ENCODE measurements around the gene SUSD5.
A peak's percentile ranks its signal among the peaks of the same experiment; 100 is the strongest.
"Not testable (repeated sequence)": the region's sequence is repeated elsewhere in the genome, so short reads cannot be mapped to it uniquely, and the experiment has no call there.

Gene SUSD5

GRCh38 chr3:33149342-33149741, 69.3 kb downstream of the SUSD5 start:
- no peak for DNase-seq

GRCh38 chr3:33146791-33147445, 71.7 kb downstream of the SUSD5 start:
- peak; percentile 43 for DNase-seq

GRCh38 chr3:33145901-33146580, 72.6 kb downstream of the SUSD5 start:
- no peak for DNase-seq

- no peak for DNase-seq
Measured at GRCh38 chr3:33145221-33145900, 73.2 kb downstream of the SUSD5 start.

GRCh38 chr3:33144433-33144832, 74.2 kb downstream of the SUSD5 start:
- no peak for DNase-seq

- DNase-seq: no peak
Measured at GRCh38 chr3:33141006-33141405, 77.6 kb downstream of the SUSD5 start.

- DNase-seq: no peak
Measured at GRCh38 chr3:33139996-33140395, 78.6 kb downstream of the SUSD5 start.

- DNase-seq: not testable (repeated sequence)
Measured at GRCh38 chr3:33139006-33139623, 79.5 kb downstream of the SUSD5 start.

- no peak for DNase-seq
Measured at GRCh38 chr3:33137691-33138090, 80.9 kb downstream of the SUSD5 start.

GRCh38 chr3:33134026-33134625, 84.5 kb downstream of the SUSD5 start:
- peak; percentile 48 for DNase-seq

- DNase-seq: no peak
Measured at GRCh38 chr3:33132019-33132360, 86.6 kb downstream of the SUSD5 start.

GRCh38 chr3:33131331-33132018, 87.1 kb downstream of the SUSD5 start:
- peak; percentile 73 for DNase-seq

- no peak for DNase-seq
Measured at GRCh38 chr3:33130144-33130543, 88.5 kb downstream of the SUSD5 start.

- peak; percentile 6 for DNase-seq
Measured at GRCh38 chr3:33128706-33129105, 89.9 kb downstream of the SUSD5 start.

GRCh38 chr3:33125840-33126239, 92.8 kb downstream of the SUSD5 start:
- no peak for DNase-seq

GRCh38 chr3:33124638-33125037, 94.0 kb downstream of the SUSD5 start:
- DNase-seq: no peak

GRCh38 chr3:33122991-33123390, 95.6 kb downstream of the SUSD5 start:
- no peak for DNase-seq

GRCh38 chr3:33119891-33120290, 98.7 kb downstream of the SUSD5 start:
- no peak for DNase-seq

GRCh38 chr3:33117461-33117860, 101.1 kb downstream of the SUSD5 start:
- DNase-seq: no peak

GRCh38 chr3:33115024-33115768, 103.4 kb downstream of the SUSD5 start:
- DNase-seq: peak; percentile 74

GRCh38 chr3:33114622-33115023, 104.0 kb downstream of the SUSD5 start:
- DNase-seq: no peak

Measured in fibroblast of skin of abdomen (primary cell).